Fibroblast of gingiva (primary cell): ENCODE data around the gene DPP4.
A peak's percentile ranks its signal among the peaks of the same experiment; 100 is the strongest.

Experiments
- DNase-seq: peaks from one replicate; pipeline ENCODE4 v3.0.0-alpha.2; 2011; ENCODE audit warnings: low read depth

DPP4 gene

DNA sequence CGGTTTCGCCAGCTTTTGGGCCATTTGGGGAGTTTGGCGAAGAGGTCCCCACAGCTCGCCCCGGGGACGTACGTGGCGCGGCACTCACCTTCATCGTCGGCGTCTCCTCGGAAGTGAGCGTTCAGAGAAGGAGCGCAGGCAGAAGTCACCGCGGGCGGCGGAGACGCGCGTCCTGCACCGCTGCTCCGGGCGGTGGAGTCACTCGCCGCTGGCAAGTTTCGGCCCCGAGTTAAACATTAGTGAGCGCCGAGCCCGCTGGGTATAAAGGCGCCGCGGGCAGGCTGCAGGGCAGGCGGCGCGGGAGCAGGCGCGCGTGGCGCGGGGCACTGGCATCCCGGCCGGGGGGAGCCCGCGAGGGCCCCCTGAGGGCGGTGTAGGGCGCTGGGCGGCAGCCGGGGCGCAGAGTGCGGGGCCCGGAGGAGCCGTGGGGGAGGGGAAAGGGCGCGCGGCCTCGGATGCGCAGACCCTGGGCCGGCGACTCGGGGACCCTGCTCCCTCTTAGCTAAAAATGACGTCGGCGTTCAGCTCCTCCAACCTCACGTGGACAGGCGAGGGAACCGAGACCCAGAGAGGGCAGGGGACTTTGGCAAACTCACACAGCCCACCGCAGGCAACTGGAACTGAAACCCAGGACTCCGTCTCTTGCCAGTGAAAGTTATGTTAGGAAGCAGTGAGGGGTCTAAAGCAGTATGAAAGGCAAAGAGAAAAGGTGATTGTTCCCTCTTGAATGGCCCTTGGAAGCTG lies at the start of gene DPP4:
DPP4 (minus strand) TSS at position 328 of the 744 bp plus-strand sequence; CDS start at position 94, 234 bp downstream.
- peak; percentile 23 for DNase-seq

DNA sequence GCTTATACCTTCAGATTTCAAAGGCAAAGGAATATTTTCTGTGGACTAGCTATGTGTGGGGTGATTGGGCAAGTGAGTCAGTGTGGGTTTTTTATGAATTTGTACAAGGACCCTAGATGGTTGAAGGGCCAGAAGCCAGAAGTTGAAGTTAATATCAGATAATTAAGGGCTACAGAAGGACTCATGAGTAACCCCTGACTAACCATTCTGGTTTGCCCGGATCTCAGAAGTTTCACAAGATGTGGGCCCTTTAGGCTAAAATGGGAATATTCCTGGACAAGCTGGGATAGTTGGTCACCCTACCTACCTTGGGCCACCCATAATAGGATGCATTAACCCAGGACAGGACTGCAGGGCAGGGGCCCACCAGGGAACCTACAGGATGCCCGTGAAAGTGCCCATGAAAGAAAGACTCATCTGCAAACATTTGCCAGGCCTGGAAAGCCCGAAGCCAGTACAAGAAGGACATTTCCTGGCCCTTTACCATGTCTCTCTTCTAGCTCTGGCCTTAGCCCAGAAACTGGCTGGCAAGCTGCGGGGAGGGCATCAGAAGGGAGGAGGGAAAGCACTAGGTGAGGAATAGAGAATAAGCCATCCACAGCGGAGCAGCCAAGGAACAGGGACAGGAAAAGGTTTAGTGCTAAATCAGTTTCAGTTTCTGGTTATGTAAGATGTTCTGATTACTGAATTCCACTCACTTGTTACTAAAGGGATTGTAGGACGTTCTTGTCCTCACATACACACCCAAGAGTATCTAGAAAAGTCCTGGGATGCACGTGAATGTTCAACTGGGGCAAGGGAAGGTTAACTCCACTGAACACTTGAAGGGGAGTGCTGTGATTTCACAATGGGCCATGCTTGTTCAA lies 44.4 kb upstream of the DPP4 start:
- DNase-seq, result peak; percentile 65

DNA sequence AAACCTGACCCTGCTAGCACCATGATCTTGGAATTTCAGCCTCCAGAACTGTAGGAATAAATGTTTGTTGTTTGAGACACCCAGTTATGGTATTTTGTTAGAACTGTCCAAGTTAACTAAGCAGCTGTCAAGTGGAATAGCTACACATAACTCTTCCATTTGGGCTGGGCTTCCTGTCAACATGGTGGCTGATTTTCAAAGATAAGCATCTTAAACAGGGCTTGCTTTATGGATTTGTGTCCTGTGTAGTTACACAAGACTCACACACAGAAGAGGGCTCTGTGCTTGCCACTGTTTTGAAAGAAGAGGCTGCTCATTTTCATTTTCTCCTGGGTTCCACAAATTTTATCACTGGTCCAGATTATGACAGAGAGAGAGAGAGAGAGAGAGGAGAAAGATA lies 42.3 kb upstream of the DPP4 start:
- no peak for DNase-seq

DNA sequence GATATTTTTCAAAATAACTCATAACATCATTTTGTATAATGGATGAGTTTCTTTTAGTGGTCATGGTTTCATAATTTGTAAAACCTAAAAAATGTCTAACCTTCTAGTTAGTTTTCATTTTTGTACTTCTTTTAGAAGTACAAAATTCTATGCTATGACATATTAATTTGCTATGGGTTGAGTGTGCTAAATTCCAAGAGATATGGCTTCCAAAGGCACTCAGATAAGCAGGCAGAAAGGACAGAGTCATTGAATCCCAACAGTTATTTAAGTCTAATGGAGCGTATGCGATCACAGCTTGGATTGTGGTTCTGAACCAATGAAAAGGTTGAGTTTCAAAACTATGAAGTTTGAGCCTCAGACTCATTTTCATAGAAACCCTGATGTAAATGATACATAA lies 41.1 kb upstream of the DPP4 start:
- no peak for DNase-seq

DNA sequence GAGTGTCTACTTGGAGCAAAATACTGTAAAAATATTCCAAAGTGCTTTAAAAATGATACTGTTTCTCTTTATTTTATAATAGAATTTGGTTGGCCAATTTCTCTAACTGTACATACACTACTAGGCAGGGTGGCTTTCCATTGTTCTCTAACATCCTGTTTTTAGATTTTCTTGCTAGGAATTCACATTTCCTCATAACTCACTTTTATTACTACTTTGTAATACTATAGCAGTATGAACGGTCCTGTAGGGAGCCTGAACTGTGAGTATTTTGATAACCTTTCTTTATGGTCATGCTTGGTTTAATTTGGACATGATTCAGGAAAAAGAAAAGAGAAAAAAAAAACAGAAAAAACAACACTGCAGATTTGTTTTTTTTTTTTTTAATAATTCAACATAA lies 40.3 kb upstream of the DPP4 start:
- peak; percentile 20 for DNase-seq

DNA sequence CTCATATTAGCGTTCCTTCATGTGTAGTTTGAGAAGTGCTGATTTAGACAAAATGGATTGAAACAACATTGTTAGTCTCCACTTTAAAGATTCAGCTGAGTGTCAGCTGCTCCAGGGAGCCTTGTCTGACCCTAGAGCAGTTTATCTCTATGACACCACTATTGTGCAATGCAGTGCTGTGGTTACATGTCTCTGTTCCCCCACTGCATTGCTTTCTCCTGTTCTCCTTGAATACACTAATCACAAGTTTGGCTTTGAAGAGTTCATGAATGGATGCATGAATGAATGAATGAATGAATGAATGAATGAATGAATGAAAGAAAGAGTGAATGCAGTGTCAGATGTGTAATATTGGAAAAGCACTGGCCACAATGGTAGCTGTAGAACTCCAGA lies 39.8 kb upstream of the DPP4 start:
- DNase-seq, result peak; percentile 43

DNA sequence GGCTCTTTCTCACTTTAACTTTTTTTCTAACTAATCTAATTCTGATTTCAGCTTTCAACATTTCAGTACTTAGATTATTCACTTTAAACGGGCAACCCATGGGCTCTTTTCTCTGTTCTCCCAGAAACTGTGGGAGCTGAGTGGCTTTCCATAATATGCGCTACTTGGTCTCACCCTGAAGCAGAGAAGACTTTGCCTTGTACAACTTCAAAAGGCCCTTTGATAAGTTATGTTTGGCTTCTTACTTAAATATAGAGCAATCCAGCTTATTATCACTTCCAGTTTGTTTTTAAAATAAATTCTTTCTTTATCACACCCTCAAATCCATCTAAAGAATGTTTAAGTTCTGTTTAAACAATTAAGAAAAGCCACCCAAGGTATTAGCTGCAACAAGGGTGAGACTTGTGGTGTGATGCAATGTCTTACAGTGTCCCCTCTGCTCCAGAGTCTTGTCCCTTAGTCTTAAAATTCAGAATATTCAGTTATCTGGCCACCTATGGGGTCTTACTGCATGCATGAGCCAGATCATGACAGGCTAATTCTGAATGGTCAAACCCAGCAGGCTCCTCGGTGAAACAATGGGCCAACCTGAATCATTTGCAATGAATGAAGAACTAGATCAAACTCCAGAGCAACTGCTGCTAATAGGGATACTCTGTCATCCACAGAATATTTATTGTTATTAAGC lies 39.2 kb upstream of the DPP4 start:
- DNase-seq, result no peak

DNA sequence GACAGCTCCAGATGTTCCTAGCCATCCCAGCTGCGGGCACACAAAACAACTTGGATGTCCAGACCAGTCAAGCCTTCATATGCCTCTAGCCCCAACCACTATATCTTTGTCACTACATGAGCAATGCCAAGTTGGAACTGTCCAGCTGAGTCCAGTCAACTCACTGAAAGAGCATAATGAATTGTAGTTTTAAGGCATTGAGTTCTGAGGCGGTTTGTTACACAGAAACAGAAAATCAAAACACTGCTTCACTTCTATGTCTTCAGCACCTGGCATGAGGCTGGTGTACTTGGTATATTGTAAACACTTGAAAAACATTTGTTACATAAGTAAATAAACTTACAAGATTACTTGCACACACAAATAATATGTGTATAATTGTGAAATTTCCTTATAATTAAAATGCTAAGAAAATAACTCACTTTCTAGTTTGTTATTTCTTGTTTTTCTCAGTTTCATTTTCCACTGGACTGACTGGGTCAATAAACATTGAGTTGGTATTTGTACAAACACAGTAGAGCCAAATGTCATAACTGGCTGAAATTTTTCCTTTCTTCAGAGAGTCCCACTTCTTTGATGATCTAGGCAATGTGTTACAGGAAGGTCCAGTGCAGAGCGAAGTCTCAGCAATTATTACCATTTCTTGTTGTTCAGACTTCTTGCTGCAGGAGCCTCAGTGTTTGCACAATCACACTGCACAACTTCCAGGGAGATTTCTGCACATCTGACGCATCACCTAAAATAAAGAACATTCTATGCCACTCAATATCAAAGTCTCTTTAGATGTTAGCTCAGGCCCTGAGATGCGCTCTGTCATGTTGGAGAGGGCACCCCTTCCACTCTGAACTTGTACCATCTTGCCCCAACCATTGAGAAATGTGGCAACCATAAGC lies 38.2 kb upstream of the DPP4 start:
- DNase-seq, result peak; percentile 64

DNA sequence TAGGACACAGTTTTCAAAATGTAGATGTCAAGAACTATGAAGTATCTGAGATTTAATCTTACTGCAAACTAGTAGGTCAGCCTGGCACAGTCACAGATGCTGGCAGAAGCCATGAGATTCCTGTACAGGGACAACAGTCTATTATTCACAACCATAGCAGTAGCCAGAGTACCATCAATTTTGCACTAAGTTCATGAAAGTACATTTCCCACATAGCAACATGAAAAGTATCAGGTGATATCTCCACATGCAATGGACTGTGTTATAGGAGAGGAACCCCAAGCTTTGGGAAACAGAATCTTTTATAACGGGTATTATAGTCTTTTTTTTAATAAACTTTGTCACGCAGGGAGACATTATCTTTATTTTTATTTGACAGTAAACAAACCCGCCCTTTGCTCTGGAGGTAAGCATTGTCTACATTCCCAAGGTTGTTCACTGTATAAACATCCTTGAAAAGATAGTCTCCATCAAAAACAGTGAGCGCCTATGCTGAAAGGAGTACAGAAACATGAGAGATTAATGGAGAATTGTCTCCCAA lies 33.4 kb upstream of the DPP4 start:
- no peak for DNase-seq

DNA sequence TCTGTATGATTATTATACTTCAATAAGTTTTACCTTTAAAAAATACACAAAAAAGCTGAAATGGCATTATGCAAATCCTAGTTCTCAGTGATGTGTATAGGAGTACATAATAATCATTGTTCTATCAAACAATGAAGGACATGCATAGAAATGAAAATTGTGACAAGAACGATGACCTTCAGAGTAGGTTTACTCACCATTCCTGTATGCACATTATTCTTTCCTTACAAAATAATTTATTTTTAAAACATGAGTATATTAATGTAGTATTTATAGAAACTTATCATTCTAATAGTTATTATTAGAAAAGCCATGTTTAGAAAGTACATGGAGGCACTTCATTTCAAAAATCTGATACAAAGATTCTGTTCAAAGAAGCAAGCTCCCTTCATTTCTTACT lies 32.7 kb upstream of the DPP4 start:
- no peak for DNase-seq

DNA sequence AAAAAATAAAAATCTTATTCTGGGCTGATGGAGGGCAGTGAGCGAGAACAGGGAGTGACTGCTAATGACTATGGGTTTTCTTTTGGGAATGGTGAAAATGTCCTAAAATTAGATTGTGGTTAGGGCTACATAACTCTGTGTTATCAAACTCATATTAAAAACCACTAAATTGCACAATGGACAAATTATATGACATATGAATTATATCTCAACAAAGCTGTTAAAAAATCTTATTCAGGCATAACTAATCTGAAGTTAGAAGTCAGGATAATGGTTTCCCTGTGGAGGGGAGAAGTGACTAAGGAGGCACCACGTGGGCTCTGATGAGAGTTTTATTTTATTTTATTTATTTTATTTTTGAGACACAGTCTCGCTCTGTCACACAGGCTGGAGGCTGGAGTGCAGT lies 32.1 kb upstream of the DPP4 start:
- DNase-seq, result no peak

DNA sequence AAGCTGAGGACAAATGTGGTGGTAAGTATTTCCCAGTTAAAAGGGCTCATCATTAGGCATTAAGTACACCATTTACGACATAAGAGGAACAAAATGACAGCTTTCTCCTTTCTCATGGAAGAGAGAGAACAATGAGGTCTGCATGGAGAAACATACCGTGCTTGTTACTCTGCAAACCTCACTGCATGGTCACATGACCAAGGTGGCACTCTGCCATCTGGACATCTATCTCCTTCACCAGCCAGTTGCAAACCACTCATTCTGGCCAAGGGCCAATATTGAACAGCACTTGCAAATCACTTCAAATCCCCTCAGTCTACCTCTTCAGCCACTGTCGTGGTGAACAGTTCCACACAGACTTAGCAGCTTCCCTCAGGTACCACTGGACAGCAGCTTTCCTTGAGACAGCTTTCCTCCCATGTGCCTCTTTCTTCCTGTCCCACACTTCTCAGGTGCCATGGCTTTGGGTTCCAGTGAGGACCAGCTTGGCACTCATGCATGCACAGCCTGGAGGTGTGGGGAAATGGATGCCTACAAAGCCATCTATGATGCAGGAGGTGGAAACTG lies 29.5 kb upstream of the DPP4 start:
- no peak for DNase-seq

DNA sequence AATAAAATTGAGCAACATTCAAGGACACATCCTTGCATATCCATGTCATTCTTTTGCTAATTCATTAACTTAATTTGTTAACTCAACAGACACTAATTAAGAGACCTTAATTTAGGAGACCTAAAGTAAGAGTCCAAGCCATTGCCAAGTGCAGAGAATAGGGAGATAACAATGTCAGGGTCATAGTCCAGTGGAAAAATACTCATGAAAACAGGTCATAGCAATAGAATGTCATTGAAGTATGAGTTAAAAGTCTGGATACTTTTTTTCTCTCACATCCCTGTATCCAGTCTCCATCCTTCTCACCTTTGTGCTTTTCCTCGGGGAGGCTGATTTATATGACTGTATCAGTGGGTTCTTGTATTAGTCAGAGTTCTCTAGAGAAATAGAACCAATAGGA lies 26.6 kb upstream of the DPP4 start:
- DNase-seq, result no peak

DNA sequence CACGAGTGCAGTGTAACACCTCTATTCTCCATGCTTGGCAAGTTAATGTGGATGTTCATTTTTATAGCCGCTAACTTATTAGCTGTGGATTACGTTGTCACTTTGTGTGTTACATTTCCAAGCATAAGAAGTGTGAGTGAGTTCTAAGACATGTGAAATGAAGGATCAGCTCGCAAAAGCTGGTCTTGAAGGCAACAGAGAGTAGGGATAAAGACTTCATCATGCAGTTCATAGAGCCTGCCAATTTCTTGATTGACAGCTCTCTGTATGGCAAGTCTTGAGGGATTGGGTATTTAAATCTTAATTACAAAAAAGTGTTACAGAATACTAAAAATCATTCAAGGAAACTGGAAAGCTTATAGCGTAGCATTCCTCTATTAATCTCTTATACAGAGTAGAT lies 25.8 kb upstream of the DPP4 start:
- no peak for DNase-seq

DNA sequence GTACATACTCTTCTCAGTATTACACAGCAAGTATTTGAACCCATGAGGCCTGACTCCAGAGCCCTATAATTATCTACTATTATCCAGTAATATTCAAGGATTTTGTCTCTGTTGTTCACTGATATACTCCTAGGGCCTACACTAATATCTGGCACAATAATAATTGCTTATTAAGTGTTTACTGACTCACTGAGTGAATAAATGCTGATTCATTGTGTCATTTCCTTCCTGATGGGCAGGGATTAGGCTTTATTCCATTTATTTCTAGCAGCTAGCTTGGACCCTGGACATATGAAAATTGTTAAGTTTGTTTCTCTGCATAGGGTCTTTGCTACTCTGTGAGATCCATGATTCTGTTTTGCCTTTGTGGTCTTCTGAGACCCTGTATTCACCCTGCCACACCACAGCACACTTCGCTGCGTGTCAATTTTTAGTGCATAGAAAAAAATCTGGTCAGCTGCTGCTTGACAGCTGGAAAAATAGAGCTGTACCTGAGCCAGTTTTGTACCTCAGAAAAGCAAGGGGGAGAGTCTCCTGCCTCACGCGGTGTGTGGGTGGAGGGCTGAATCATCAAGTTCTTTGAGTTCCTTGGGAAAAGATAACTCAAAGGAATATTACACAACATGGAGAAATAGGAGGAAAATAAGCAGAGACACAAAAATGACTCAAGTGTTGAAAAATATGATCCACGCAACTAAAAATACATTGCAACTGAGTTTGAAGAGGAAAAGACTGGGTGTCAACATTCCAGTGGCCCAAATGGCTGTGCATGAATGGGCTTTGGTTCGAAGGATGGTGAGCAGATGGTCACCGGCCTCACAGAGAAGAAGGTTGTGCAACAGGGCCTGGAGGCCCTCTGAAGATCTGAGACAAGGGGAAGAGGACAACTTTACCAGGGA lies 18.9 kb upstream of the DPP4 start:
- DNase-seq, result peak; percentile 90

DNA sequence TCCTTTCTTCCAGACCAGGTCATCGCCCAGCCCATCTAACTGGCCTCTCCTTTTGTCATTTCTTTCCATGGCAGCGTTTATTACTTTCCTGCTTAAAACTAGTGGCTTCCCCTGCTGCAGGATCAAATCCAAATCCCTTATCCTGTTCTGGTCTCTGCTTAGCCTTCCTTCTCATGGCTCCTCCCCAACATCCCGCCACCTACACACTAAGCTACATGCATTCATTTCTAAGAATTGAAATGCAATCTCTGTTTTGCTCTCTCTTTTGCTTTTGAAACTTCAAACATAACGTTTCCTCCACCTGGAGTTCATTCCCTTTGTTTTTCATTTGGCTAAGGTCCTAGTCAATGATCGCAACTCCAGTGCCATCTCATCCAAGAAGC lies 18.0 kb upstream of the DPP4 start:
- DNase-seq, result no peak

DNA sequence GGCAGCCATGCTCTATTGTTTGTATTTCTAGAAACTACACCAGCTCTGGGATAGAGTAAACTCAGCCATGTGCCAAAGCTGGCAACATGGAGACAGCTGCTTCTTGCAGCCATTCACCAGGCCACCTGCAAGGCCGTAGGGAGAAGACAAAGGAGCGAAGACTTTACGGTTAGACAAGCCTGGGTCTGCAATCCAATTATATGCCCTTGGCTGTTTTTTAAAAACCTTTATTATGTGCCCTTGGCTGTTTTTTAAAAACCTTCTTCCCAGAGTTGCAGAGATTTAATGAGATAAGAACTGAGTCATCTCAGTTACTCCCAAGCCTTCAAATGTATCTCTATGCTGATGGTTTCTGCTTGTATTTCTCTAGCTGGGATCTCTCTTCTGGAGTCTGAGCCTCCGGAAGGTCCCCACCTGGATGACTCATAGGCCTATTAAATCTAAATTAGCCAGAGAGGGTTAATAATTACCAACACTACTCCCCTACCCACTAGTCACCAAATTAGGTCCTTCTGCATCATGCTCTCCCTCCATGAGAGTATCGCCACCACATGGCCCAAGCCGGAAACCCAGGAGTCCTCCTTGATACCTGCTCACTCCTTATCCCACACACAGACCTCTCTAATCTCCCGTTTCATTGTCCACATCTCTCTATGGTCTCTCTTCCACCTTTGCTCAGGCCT lies 17.5 kb upstream of the DPP4 start:
- DNase-seq, result no peak

DNA sequence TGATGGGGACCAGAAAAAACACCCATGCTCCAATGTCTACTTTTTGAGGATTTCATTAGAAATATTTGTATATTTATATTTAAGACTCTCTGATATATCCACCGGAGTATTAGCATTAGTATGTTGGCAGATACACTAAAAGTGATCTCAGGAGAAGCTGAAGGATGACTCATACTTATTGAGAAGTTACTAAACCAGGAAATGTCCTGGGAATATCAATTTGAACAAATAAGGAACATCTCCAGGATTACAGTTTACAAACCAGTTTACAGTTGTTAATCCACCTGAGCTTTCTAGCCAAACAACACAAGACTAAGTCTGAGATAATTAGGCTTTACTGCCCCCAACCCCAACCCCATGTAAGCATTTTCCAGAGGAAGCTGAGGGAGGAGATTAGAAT lies 16.1 kb upstream of the DPP4 start:
- DNase-seq, result peak; percentile 23

DNA sequence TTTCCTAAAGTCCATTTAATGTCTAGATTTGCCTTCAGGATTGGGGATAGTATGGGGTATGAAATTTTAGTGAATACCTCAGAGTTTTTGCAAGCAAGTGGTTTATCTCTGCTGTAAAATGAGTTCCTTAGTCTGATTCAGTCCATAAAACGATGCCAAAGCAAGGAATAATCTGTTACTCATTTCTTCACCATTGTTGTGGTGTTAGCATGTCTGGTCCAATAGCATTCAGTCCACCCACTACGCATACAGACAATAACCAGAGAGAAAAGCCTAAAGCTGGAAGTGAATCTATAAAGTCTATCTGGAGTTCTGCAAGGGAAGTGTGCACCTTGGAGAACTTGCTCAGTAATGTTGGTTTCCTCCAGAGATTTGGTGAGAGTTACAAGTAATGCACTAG lies 12.9 kb upstream of the DPP4 start:
- no peak for DNase-seq
